MM.1S (cell line): ENCODE data around the gene NAGPA.

Experiments
- CTCF ChIP-seq: fragments of 300-600 bp; sonication (generic); IDR thresholded peaks from 2 replicates; pipeline ENCODE4 v1.5.1; 2016; ENCODE audit warnings: antibody characterized with exemption, low read length, mixed read lengths
- EZH2 ChIP-seq: fragments of 300-600 bp; sonication (generic); optimal IDR thresholded peaks from 2 replicates; pipeline ENCODE3; 2017; ENCODE audit warnings: low read depth, mild to moderate bottlenecking, antibody characterized with exemption, low read length, mixed read lengths
- EZH2phosphoT487 ChIP-seq: fragments of 300-600 bp; sonication (generic); IDR thresholded peaks from 2 replicates; pipeline ENCODE4 v1.6.1; 2018; ENCODE audit warnings: antibody characterized with exemption, low read length

GRCh38 chr16:5042574-5043171, 8.9 kb upstream of the NAGPA start:
- peak; percentile 25; the same call in 1 of the 2 replicates for TF ChIP-seq CTCF
- TF ChIP-seq EZH2phosphoT487 = no peak
- no peak for TF ChIP-seq EZH2
